DND-41 (cell line): ENCODE results near the gene NEB.

Experiments used
- CTCF ChIP-seq: IDR thresholded peaks from 2 replicates; pipeline ENCODE4 v1.5.1; 2012; ENCODE audit warnings: borderline replicate concordance, low read length, moderate library complexity, mild to moderate bottlenecking; ENCODE audit not compliant: poor library complexity, severe bottlenecking; ENCODE audit errors: extremely low read depth
- EZH2 ChIP-seq: IDR thresholded peaks from 3 replicates; pipeline ENCODE4 v1.6.1; 2012; ENCODE audit warnings: borderline replicate concordance, low read depth, mild to moderate bottlenecking, moderate library complexity, low read length, inconsistent platforms; ENCODE audit not compliant: severe bottlenecking

DNA sequence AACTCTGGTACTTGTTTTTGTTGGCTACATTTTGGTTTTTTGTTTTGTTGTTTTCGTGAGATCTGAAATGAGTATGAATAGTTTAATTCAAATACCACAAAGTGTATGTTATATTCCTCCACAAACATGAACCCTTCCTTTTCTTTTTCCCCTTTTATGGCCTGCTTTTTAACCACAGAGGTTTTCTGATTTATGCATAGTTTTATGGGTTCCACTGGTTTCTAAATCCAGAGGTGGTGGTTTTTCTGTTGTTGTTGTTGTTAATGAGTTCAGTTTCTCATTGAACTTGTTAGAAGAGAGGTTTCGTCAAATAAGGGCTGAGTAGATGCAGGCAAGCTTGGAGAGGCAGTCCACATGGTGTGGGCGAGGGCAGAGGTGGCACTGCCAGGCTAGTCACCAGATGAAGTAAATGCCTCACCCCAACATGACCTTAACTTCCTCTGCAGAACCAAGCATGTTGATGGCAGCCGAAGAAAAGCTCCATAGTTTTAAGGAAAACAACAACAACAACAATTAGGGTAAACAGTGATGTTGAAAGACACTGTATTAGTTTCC lies 252.0 kb downstream of the NEB start:
- TF ChIP-seq CTCF (no peak), EZH2 (no peak)
